IPS-18c (cell line): Measurements from ENCODE around the gene FYB1.

ENCODE experiments used
- H3K4me3 ChIP-seq: 2 replicates; pipeline ENCODE4 v1.7.0; 2013; ENCODE audit warnings: low read depth, mild to moderate bottlenecking, low read length, moderate library complexity; ENCODE audit not compliant: insufficient read depth
- H3K9me3 ChIP-seq: one replicate; pipeline ENCODE4 v1.6.1; 2013; ENCODE audit warnings: mild to moderate bottlenecking, low read length, moderate library complexity; ENCODE audit not compliant: control insufficient read depth, insufficient read depth

Gene FYB1

DNA sequence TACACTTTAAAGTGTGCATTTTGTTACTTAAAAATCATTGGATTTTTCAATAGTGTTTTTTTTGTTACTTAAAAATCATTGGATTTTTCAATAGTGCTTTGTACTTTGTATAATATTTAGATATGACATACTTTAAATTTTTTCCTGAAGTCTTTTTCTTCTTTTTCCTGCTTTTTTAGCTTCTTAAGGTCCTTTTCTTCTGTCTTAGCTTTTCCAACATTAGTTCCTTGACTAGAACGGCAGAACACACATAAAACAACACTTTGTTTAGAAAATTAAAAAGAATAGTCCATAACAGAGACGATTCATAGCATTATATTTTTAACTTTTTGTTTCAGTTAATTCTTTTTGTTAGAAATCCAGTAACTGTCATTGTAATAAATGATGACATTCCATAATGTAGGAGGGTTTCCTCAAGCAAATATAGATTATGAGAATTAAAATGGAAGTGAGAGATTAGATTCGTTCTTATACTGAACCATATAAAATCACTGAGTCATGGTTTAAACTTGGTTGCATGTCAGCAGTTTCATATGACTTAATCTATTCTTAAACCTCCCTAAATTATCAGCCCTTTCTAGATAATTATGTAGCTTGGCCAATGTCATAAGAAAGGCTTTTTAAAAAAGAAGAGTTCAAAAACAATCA, 99.8 kb downstream of the FYB1 start:
- Histone ChIP-seq H3K9me3 (no peaks in the 10 kb centered on the region), H3K4me3 (no peak overlapping the region)

DNA sequence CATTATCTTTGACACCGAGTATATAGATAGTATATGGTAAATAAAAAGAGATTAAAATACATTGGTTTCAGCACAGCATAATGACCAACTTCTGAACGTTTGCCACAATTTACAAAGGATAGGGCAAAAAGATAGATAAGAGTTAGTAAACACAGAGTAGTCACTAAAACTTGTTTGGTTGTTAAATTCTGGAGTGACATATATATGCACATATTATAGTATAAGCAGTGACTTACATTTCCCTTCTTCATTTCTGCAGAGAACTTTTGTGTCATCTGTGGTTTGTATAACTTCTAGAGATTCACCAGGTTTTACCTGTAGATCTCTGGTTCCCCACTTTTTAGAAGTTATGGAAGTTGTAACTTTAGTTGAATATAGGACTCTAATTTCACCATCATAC, 100.7 kb downstream of the FYB1 start:
- no peaks in the 10 kb centered on the region for H3K9me3 ChIP-seq
- H3K4me3 ChIP-seq: no peak overlapping the region

DNA sequence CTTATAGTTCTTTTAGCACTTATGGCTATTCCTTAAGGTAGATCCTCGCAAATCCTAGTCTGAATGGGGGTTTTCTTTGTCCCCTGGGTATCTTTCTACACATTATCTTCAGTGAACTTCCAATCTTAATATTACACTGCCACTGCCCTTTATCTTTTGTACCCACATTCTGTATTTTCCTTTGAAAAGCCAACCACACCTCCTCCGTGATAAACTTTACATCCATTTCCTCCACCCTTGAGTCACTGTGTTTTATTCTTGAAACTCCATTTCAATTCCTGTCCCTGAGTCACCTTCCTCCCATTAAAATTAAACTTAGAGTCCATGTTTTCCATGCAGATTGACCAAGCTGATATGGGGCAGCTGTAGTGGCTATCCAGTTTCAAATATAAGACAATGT, 102.0 kb downstream of the FYB1 start:
- no peak overlapping the region for H3K4me3 ChIP-seq
- H3K9me3 ChIP-seq: no peaks in the 10 kb centered on the region

DNA sequence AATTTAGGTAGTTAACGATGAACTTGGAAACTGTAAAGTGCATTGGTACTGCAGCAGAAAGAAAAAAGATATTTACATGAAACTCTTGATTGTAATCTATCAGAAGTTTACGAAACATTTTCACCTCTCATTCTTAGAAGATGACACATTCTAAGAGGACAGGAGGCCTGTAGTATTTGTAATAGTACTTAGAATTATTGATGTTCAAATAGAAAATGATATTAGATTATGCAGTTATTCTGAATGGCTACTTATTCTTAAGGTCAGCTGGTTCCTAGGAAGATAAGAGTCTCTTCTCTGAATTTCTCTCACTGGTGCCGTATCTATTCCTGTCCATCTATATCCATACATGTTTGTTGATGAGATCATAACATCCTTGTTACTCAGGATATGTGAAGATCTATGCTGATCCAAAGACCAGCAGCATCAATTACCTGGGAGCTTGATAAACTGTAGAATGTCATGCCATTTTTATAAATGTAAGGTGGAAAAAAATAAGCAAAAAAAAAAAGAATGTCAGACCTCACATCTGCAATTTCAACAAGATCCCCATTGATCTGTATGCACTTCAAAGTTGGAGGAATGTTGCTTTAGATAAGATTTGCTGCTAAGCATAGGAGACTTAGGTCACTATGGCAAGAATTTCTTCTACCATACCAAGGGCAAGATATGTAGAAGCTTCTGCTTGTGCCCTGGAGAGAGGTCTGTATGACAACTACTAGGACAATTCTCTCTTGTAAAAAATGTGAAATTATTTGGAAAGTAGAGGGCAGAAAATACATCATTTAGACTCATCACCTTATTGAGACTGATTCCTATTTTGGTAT, 102.8 kb downstream of the FYB1 start:
- Histone ChIP-seq H3K9me3 (no peaks in the 10 kb centered on the region), H3K4me3 (no peak overlapping the region)

DNA sequence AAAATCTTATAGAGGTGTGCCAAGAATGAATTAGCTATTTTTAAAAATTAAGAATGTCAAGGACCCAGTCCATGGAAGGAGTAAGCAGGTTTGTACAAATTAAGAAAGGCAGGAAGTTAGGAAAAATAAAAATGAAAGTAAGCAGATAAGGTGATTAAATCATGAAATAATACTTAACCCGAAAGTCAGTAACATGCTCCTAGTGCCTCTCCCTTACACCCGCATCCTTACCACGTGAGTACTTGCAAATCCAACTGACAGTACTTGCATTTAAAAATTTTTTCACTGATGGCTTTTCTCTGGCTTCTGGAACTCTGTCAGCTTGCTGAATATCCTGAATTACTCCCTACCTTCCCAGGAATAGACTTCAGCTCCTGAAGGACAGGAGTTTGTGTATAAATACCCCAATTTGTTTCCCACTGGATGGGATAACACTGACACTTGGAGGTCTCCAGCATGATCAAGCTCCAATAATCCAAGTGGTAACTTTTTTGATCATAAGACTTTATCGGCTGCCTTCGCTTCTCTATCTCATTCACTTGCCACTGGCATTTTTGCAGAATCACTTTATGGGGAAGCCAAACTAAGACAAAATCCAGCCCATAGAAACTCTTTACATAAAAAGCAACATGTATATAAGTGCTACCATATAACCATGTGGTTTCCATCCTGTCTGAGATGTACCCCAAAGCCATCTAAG, 103.6 kb downstream of the FYB1 start:
- Histone ChIP-seq H3K9me3 (no peaks in the 10 kb centered on the region), H3K4me3 (no peak overlapping the region)

DNA sequence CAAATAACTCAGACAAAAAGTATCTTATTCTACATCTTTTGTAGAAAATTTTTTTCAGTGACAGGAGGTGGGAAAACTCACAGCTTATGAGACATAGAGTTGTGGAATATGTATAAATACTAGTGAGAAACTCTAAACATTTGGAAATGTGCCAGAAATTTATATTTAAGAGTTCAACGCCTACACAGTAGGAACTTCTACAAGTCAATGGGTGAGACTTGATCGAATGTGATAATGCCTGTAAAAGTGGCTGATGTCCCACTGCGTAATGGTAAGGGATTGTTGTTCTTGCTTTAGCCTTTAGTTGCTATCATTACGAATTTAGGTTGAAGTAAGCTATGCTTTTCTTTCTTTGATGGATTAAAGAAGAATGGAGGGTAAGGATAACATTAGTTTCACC, 105.2 kb downstream of the FYB1 start:
- no peaks in the 10 kb centered on the region for H3K9me3 ChIP-seq
- no peak overlapping the region for H3K4me3 ChIP-seq

DNA sequence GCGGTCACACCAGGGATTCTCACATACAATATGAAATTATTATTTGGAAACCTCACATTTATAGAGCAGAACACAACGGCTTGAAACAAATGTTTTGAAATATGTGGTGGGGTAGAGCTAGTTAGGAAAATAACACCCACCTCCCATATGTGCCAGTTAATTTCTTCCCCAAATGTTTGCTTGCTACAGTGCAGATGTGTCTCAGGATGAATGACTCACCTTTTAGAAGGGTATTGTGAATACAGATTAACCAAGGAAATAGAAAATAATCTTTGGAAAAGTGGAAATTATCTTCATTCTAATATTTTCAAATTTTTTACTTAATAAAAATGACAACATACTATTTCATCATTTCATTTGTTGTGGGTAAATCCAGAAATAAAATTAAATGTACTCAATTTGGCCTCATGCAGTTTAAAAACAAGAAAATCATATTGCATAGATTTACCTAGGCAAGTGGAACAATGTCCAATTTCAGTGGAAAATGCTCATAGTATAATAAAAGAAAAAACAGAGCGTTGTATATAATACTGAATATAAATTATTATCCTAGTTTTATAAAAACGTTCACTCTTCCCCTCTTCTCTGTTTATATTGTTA, 105.9 kb downstream of the FYB1 start:
- H3K9me3 ChIP-seq: no peaks in the 10 kb centered on the region
- no peak overlapping the region for H3K4me3 ChIP-seq

DNA sequence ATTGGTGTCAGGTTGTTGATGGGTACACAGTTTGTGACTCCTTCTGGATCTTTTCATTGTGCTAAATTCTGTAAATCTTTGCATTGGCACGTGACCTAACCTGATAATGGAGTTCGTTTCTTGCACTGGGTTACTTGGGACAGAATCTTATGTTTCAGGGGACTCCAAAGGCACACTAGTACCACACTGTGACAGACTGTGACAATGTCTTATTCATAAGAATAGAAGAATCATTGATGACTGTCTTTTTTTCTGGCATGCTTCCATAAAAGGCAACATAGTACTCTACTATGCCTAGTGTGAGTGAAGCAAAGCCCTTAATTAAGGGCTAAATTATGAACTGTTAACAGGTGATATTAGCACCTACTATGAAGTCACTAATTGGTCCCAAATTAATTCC, 109.8 kb downstream of the FYB1 start:
- H3K4me3 ChIP-seq: no peak overlapping the region
- H3K9me3 ChIP-seq: peaks cover 2% of the 10 kb centered on the region

DNA sequence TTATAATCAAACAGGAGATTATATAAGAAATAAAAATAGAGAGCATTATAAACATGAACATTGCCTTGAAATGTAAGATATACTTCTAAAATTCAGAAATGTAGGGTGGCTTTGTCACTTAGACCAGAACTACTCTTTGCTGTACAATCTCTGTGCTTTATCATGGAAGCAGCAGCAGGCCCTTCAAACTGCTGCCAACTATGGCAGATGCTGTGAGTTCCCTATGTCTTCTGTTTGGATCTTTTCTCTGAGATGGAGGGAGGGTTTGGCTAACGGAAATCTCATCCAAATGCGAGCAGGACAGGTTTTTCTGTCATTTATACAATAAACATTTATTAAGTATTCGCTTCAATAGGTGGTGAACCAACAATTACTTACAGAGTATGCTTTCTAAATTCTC, 110.4 kb downstream of the FYB1 start:
- peaks cover 2% of the 10 kb centered on the region for H3K9me3 ChIP-seq
- H3K4me3 ChIP-seq: no peak overlapping the region

DNA sequence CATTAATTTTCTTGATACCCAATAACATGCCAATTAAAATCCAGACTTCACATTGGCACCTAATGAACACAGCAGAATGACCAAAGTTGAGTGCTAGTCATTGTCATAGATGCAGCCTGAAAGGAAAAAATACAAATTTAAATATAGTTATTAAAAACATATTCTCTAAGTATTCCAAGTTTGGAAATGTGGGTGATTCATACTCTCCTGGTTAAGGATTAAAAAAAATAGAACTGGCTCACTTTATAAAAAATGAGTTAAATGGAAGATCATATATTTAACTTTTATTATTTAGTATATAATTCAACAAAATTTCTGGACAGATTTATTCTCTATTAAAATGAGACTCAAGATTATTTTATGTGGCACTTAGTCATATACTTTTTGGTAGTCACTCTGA, 112.0 kb downstream of the FYB1 start:
- H3K9me3 ChIP-seq: peaks cover 2% of the 10 kb centered on the region
- H3K4me3 ChIP-seq: no peak overlapping the region

DNA sequence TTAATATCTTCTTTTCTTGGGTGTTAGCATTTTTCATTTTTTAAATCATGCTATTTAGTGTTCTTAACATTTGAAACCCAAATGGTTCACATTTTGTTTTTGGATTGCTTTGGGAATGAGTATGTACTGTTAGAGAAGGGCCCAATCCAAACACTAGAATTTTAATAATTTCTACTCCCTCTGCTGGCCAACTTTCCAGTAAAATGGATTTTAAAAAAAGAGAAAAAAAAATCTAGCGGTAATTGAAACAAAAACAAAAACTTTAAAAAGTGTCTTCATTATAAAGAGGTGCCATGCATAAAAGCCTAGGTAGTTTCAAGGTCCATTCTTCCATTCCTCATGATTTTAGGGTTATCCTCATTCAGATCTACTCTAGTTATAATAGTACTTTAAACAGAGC, 113.0 kb downstream of the FYB1 start:
- Histone ChIP-seq H3K9me3 (peaks cover 2% of the 10 kb centered on the region), H3K4me3 (no peak overlapping the region)

DNA sequence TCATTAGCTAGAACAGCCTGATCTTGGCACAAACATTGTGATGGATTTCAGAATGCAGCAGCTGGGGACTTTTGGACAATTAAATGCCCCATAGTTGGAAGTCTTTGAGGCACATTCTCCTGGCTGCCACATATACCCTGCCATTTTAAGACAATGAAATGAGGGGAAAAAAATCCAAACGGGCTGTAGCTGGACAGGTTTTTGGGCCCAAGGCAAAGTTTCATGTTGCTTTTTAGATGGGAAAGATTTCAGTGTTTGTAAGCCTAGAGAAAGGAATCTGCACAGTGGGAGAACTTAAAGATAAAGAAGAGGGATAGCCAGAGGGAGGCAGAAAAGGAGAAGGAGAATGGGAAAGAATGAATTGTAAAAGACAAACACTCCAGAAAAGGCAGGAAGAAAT, 115.1 kb downstream of the FYB1 start:
- Histone ChIP-seq H3K9me3 (peaks cover 2% of the 10 kb centered on the region), H3K4me3 (no peak overlapping the region)

DNA sequence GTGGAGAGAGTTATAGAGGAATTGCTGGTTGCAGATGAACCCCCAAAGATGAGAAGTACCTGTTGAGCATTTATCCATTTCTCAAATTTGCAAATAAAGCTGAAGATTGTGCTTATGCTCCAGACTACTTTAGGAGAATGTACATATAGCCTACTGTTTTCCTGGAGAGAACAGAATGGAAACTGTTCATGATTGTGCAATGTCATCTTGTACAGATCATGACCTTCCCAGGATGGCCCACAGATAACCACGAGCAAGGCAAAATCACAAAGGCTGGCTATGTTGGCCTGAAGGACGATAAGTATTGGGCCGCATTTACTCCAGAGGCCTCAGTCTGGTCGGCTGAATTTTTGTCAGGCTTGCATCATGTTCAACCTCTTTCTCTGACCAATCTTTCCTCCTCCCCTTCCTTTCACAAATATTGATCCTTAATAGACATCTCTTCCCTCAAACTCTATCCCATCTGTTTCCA, 116.6 kb downstream of the FYB1 start:
- Histone ChIP-seq H3K9me3 (peaks cover 2% of the 10 kb centered on the region), H3K4me3 (no peak overlapping the region)

DNA sequence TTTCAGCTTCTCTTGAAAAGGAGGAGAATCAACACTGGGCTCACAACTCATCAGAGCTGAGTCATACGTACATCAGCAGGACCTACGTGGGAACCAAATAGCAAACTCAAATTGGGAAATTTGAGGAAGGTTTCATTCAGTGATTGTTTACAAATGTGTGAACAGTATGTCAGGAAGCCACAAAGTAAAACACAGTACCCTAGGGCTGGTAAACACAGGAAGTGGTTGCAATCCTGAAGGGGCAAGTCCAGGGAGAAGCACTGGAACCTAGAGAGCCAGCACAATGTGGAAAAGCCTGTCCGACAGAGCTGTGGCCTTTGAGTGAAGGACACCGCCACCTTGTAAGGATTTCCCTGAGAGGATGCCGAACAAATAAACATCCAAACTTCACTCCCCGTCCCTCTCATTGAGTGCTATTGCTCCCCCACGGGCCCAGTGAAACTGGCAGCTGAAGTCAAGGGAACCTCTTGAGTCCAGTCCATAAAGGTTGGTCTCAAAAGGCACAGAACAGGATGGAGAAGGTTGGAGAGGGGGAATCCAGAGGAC, 118.4 kb downstream of the FYB1 start:
- Histone ChIP-seq H3K9me3 (peaks cover 2% of the 10 kb centered on the region), H3K4me3 (no peak overlapping the region)

DNA sequence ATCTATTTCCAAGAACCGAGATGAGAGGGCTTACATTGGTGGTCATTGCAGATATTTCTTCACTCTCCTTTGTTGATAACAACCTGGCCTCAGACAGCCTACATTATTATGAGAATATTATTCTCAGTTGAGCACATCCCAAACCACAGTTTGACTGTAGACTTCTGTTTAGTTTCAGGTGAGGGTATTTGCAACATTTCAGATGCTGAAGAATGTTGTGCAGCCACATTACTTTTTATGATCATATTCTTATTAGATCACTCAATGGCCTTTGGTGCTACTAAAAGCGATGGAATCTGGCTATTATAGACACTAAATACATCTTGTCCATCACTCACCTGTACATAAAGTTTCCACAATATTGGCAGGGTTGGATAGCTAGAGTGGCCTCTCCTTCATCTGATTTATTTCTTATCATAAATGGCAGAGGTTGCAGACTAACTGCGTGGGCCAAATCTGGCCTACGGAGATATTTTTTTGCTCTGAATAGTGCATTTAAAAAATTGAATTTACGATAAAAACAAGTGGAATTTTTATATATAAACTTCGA, 119.0 kb downstream of the FYB1 start:
- no peak overlapping the region for H3K4me3 ChIP-seq
- H3K9me3 ChIP-seq: peaks cover 2% of the 10 kb centered on the region

DNA sequence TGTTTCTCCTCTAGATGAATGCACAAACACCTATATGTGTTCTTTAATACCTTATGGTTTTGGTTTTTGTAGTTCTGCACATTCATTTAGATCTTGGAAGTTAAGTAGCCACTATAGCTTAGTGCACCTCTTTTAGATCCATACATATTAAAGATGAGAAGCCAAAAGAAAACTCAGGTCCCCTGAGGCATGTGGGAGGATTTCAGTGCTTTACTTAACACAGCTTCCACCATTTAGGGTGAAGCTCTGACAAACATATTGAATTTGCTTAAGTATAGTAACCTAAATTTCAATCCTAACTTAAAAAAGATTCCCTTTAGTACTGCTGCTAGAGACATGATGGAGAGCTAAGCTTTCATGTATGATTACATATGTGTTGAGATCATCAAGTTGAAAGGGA, 119.5 kb downstream of the FYB1 start:
- H3K4me3 ChIP-seq: no peak overlapping the region
- H3K9me3 ChIP-seq: no peaks in the 10 kb centered on the region

DNA sequence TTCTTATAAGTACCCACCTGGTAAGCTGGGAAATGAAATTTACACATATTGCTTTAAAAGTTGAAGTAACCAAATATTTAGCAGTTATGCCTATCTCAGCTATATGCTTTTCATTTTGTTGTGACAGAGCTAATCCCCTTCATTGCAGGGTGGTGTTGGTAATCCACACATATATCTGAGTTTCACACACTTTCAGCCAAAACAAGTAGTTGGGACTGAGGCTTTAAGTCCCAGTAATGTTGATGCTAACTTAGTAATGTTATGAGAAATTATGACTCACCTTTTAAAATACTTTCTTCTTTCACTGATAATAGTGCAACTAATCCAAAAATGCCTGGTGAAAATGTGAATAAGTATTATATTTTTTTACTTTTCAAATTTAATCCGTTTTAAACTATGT, 126.0 kb downstream of the FYB1 start:
- H3K9me3 ChIP-seq: no peaks in the 10 kb centered on the region

More for the DNA sequence above, 126.0 kb downstream of the FYB1 start:
- no peak overlapping the region for H3K4me3 ChIP-seq
